ENCODE measurements around the gene ZNF496.
"Not testable (repeated sequence)": the region's sequence is repeated elsewhere in the genome, so short reads cannot be mapped to it uniquely, and the experiment has no call there.

The ZNF496 gene

GRCh38 chr1:247291833-247292561 lies 39.7 kb downstream of the ZNF496 start:
- DNase-seq, result no peak

GRCh38 chr1:247291161-247291560 lies 40.5 kb downstream of the ZNF496 start:
- no peak for DNase-seq

- no peak for DNase-seq
Observed at GRCh38 chr1:247290576-247290975, 41.1 kb downstream of the ZNF496 start.

GRCh38 chr1:247289274-247289892 lies 42.3 kb downstream of the ZNF496 start:
- not testable (repeated sequence) for DNase-seq

GRCh38 chr1:247288341-247288740 lies 43.3 kb downstream of the ZNF496 start:
- no peak for DNase-seq

GRCh38 chr1:247287460-247287859 lies 44.2 kb downstream of the ZNF496 start:
- DNase-seq, result no peak

GRCh38 chr1:247286134-247286670 lies 45.5 kb downstream of the ZNF496 start:
- DNase-seq, result no peak

- peak; percentile 63 for DNase-seq
Observed at GRCh38 chr1:247281001-247281574, 50.6 kb downstream of the ZNF496 start.

GRCh38 chr1:247277191-247277590 lies 54.5 kb downstream of the ZNF496 start:
- no peak for DNase-seq

- no peak for DNase-seq
Observed at GRCh38 chr1:247274605-247275256, 56.9 kb downstream of the ZNF496 start.

GRCh38 chr1:247273013-247273412 lies 58.7 kb downstream of the ZNF496 start:
- DNase-seq, result peak; percentile 43

GRCh38 chr1:247270003-247270402 lies 61.7 kb downstream of the ZNF496 start:
- DNase-seq, result no peak

- DNase-seq, result no peak
Observed at GRCh38 chr1:247269133-247269532, 62.5 kb downstream of the ZNF496 start.

- no peak for DNase-seq
Observed at GRCh38 chr1:247268390-247269045, 63.1 kb downstream of the ZNF496 start.

GRCh38 chr1:247266053-247266452 lies 65.6 kb downstream of the ZNF496 start:
- DNase-seq, result peak; percentile 82

- DNase-seq, result not testable (repeated sequence)
Observed at GRCh38 chr1:247255772-247256171, 75.9 kb downstream of the ZNF496 start, which contains the start of gene VN1R5. TSS of gene VN1R5 (plus strand) at chr1:247256072.

- DNase-seq, result no peak
Observed at GRCh38 chr1:247247568-247247967, 84.1 kb downstream of the ZNF496 start.

Measured in NCI-H226 (cell line).